ENCODE data around the gene RRAGC.
"Not testable (repeated sequence)": the region's sequence is repeated elsewhere in the genome, so short reads cannot be mapped to it uniquely, and the experiment has no call there.

RRAGC gene

GRCh38 chr1:38848071-38848470, 11.5 kb downstream of the RRAGC start:
- TF ChIP-seq TOX (CRISPR knock-in tag; IDR thresholded peaks at IDR 0.05; ENCODE audit: borderline replicate concordance): no peak
- no peak for TF ChIP-seq ZFP30 (CRISPR knock-in tag; IDR thresholded peaks at IDR 0.05)
- TF ChIP-seq OSR1 (CRISPR knock-in tag; IDR thresholded peaks at IDR 0.05): no peak
- TF ChIP-seq CSDC2 (CRISPR knock-in tag; IDR thresholded peaks at IDR 0.05): no peak
- no peak for TF ChIP-seq ISL1 (CRISPR knock-in tag; IDR thresholded peaks at IDR 0.05)
- TF ChIP-seq POU6F1 (CRISPR knock-in tag; IDR thresholded peaks at IDR 0.05; ENCODE audit: borderline replicate concordance, low read depth): no peak
- TF ChIP-seq TCF4 (CRISPR knock-in tag; IDR thresholded peaks at IDR 0.05; ENCODE audit: borderline replicate concordance): no peak
- no peak for TF ChIP-seq ZNF70 (CRISPR knock-in tag; IDR thresholded peaks at IDR 0.05)
- no peak for ATAC-seq

GRCh38 chr1:38846210-38846609, 13.4 kb downstream of the RRAGC start:
- no peak for ATAC-seq

GRCh38 chr1:38845088-38845487, 14.5 kb downstream of the RRAGC start:
- ATAC-seq: not testable (repeated sequence)

More at GRCh38 chr1:38846210-38846609, 13.4 kb downstream of the RRAGC start:
- TF ChIP-seq RARB (CRISPR knock-in tag; IDR thresholded peaks at IDR 0.05) (no peak), PATZ1 (CRISPR knock-in tag; IDR thresholded peaks at IDR 0.05; ENCODE audit: borderline replicate concordance) (no peak), ISL1 (CRISPR knock-in tag; IDR thresholded peaks at IDR 0.05) (no peak), SNAI2 (CRISPR knock-in tag; IDR thresholded peaks at IDR 0.05) (no peak), TCF4 (CRISPR knock-in tag; IDR thresholded peaks at IDR 0.05; ENCODE audit: borderline replicate concordance) (no peak), POU6F1 (CRISPR knock-in tag; IDR thresholded peaks at IDR 0.05; ENCODE audit: borderline replicate concordance, low read depth) (no peak), BACH2 (CRISPR knock-in tag; IDR thresholded peaks at IDR 0.05; ENCODE audit: borderline replicate concordance) (no peak), ZNF565 (CRISPR knock-in tag; conservative IDR thresholded peaks at IDR 0.05; ENCODE audit: low read depth) (no peak), ZFP3 (CRISPR knock-in tag; IDR thresholded peaks at IDR 0.05) (no peak), ARNTL (CRISPR knock-in tag; IDR thresholded peaks at IDR 0.05; ENCODE audit: borderline replicate concordance, low read depth) (no peak), CSDC2 (CRISPR knock-in tag; IDR thresholded peaks at IDR 0.05) (no peak), ZFP30 (CRISPR knock-in tag; IDR thresholded peaks at IDR 0.05) (no peak), ZC3H10 (CRISPR knock-in tag; IDR thresholded peaks at IDR 0.05) (no peak), CREB5 (CRISPR knock-in tag; IDR thresholded peaks at IDR 0.05; ENCODE audit: low read depth) (no peak), TSHZ2 (CRISPR knock-in tag; IDR thresholded peaks at IDR 0.05) (no peak), PPARA (CRISPR knock-in tag; IDR thresholded peaks at IDR 0.05; ENCODE audit: borderline replicate concordance) (no peak), GLIS3 (CRISPR knock-in tag; IDR thresholded peaks at IDR 0.05) (no peak), ZNF8 (CRISPR knock-in tag; IDR thresholded peaks at IDR 0.05) (no peak), ZNF70 (CRISPR knock-in tag; IDR thresholded peaks at IDR 0.05) (no peak), CSRNP3 (CRISPR knock-in tag; IDR thresholded peaks at IDR 0.05) (no peak)
